ENCODE results near the gene LRRC49.

DNA sequence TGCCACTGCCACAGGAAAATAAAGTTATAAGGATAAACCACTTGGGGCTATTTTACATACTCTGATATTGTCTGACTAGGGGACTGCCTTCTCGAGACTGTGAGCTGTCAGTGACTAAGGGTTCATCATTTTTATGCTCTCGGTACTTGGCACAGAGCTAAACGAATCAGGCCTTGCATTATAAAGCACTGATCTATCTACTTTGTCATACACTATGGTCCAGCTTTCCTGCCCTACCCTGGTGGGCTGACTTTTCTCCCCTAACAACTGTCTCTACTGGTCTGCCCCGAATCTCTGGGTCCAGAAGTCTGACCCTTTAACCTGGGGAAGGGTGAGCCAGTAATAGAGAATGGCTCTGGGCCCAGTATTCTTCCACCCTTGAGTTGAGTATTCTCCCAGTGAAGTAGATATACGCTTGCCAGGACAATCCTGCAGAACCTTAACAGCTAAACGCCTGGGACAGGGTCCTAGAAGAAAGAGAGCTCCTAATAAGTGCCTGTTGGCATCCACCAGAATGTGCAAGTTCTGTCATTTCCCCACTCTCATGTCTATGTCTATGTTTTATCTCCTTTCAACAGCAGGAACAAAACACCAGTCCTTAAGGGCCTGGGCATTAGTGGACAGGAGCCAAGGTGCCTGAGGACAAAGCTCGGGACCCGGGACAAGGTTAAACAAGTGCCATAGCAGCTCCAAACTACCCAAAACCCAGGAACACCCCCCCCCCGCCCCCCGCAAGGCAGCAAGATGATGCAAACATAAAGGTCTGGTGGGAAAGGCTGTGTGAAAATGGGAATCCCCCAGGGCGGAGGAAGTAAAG is 39.9 kb upstream of the LRRC49 start:
- TF ChIP-seq GATA2 (IDR thresholded peaks at IDR 0.05; ENCODE audit: low read depth, low read length) (no peak), GATA3 (IDR thresholded peaks at IDR 0.05; ENCODE audit: low read depth, low read length) (no peak)

Data from SH-SY5Y (cell line).